WTC11 (cell line): ENCODE data around the gene SNX9. TPM values are rescaled to one million over a fixed set of nuclear protein-coding genes. Genes with fewer than 3 reads are reported as not detected.

Experiments used
- ATF1 ChIP-seq: sonication (generic); formaldehyde crosslinking; IDR thresholded peaks from 2 replicates; pipeline ENCODE4 v1.8.1; 2023; ENCODE audit warnings: mild to moderate bottlenecking, moderate library complexity, missing genetic modification reagents
- ATF2 ChIP-seq: sonication (generic); formaldehyde crosslinking; IDR thresholded peaks from 2 replicates; pipeline ENCODE4 v1.8.1; 2022; ENCODE audit warnings: low read depth, missing genetic modification reagents, borderline replicate concordance
- E2F1 ChIP-seq: sonication (generic); formaldehyde crosslinking; IDR thresholded peaks from 2 replicates; pipeline ENCODE4 v1.8.0; 2022; ENCODE audit warnings: mild to moderate bottlenecking, missing genetic modification reagents
- EMX1 ChIP-seq: fragments of 250-450 bp; sonication (Bioruptor Pico); IDR thresholded peaks from 2 replicates; pipeline ENCODE4 v1.8.0; 2021; ENCODE audit warnings: mild to moderate bottlenecking
- ERG ChIP-seq: fragments of 250-450 bp; sonication (Bioruptor Pico); IDR thresholded peaks from 2 replicates; pipeline ENCODE4 v1.8.0; 2021; ENCODE audit warnings: mild to moderate bottlenecking
- ETV6 ChIP-seq: sonication (generic); formaldehyde crosslinking; IDR thresholded peaks from 2 replicates; pipeline ENCODE4 v1.8.1; 2022; ENCODE audit warnings: mild to moderate bottlenecking, missing genetic modification reagents
- FOXK1 ChIP-seq: sonication (generic); formaldehyde crosslinking; IDR thresholded peaks from 2 replicates; pipeline ENCODE4 v1.8.0; 2022; ENCODE audit warnings: mild to moderate bottlenecking, moderate library complexity, missing genetic modification reagents
- FOXP1 ChIP-seq: sonication (generic); formaldehyde crosslinking; IDR thresholded peaks from 2 replicates; pipeline ENCODE4 v1.8.0; 2022; ENCODE audit warnings: missing genetic modification reagents, mild to moderate bottlenecking, moderate library complexity, borderline replicate concordance
- GABPB1 ChIP-seq: sonication (generic); formaldehyde crosslinking; IDR thresholded peaks from 2 replicates; pipeline ENCODE4 v1.8.1; 2023; ENCODE audit warnings: mild to moderate bottlenecking, missing genetic modification reagents
- GTF2I ChIP-seq: fragments of 250-450 bp; sonication (Bioruptor Pico); conservative IDR thresholded peaks from 2 replicates; pipeline ENCODE4 v1.4.0; 2021; ENCODE audit warnings: mild to moderate bottlenecking
- NFE2L1 ChIP-seq: sonication (generic); formaldehyde crosslinking; IDR thresholded peaks from 2 replicates; pipeline ENCODE4 v1.8.1; 2023; ENCODE audit warnings: missing genetic modification reagents
- NFYB ChIP-seq: sonication (generic); formaldehyde crosslinking; conservative IDR thresholded peaks from 2 replicates; pipeline ENCODE4 v1.8.0; 2022; ENCODE audit warnings: low read depth, missing genetic modification reagents
- NR1H2 ChIP-seq: sonication (generic); formaldehyde crosslinking; IDR thresholded peaks from 2 replicates; pipeline ENCODE4 v1.9.0; 2021; ENCODE audit warnings: mild to moderate bottlenecking, moderate library complexity, missing genetic modification reagents
- NR2C2 ChIP-seq: sonication (generic); formaldehyde crosslinking; IDR thresholded peaks from 2 replicates; pipeline ENCODE4 v1.8.0; 2022; ENCODE audit warnings: mild to moderate bottlenecking, missing genetic modification reagents
- OVOL2 ChIP-seq: fragments of 250-450 bp; sonication (Bioruptor Pico); IDR thresholded peaks from 2 replicates; pipeline ENCODE4 v1.9.0; 2021; ENCODE audit warnings: mild to moderate bottlenecking, borderline replicate concordance
- SMAD3 ChIP-seq: sonication (generic); formaldehyde crosslinking; IDR thresholded peaks from 2 replicates; pipeline ENCODE4 v1.8.0; 2022; ENCODE audit warnings: missing genetic modification reagents, mild to moderate bottlenecking, borderline replicate concordance
- SMAD4 ChIP-seq: sonication (generic); formaldehyde crosslinking; IDR thresholded peaks from 2 replicates; pipeline ENCODE4 v1.8.0; 2022; ENCODE audit warnings: mild to moderate bottlenecking, missing genetic modification reagents
- SP1 ChIP-seq: sonication (generic); formaldehyde crosslinking; conservative IDR thresholded peaks from 2 replicates; pipeline ENCODE4 v1.8.1; 2022; ENCODE audit warnings: missing genetic modification reagents
- TEAD1 ChIP-seq: sonication (generic); formaldehyde crosslinking; IDR thresholded peaks from 2 replicates; pipeline ENCODE4 v1.8.0; 2022; ENCODE audit warnings: mild to moderate bottlenecking, missing genetic modification reagents
- TP53 ChIP-seq: sonication (generic); formaldehyde crosslinking; IDR thresholded peaks from 2 replicates; pipeline ENCODE4 v1.8.1; 2023; ENCODE audit warnings: mild to moderate bottlenecking, missing genetic modification reagents
- ZBTB21 ChIP-seq: sonication (generic); formaldehyde crosslinking; IDR thresholded peaks from 2 replicates; pipeline ENCODE4 v1.8.1; 2023; ENCODE audit warnings: mild to moderate bottlenecking, missing genetic modification reagents, borderline replicate concordance
- ZNF232 ChIP-seq: sonication (generic); formaldehyde crosslinking; IDR thresholded peaks from 2 replicates; pipeline ENCODE4 v1.8.0; 2022; ENCODE audit warnings: mild to moderate bottlenecking, missing genetic modification reagents
- ZNF263 ChIP-seq: sonication (generic); formaldehyde crosslinking; IDR thresholded peaks from 2 replicates; pipeline ENCODE4 v1.8.1; 2022; ENCODE audit warnings: low read depth, mild to moderate bottlenecking, moderate library complexity, missing genetic modification reagents
- ZNF281 ChIP-seq: sonication (generic); formaldehyde crosslinking; IDR thresholded peaks from 2 replicates; pipeline ENCODE4 v1.8.0; 2023; ENCODE audit warnings: mild to moderate bottlenecking, missing genetic modification reagents
- ZNF317 ChIP-seq: sonication (generic); formaldehyde crosslinking; IDR thresholded peaks from 2 replicates; pipeline ENCODE4 v1.8.1; 2023; ENCODE audit warnings: low read depth, mild to moderate bottlenecking, moderate library complexity, missing genetic modification reagents, borderline replicate concordance
- ZNF416 ChIP-seq: fragments of 250-450 bp; sonication (Bioruptor Pico); IDR thresholded peaks from 2 replicates; pipeline ENCODE4 v1.9.0; 2021; ENCODE audit warnings: mild to moderate bottlenecking, inconsistent platforms
- total RNA-seq: library from RNA; stranded (reverse); gene quantifications from 3 replicates; pipeline ENCODE4 v1.2.3, GENCODE V29; 2021
- TF ChIP-seq, protein P1 (sequence below): sonication (generic); formaldehyde crosslinking; IDR thresholded peaks from 2 replicates; pipeline ENCODE4 v1.8.1; 2022; ENCODE audit warnings: mild to moderate bottlenecking, missing genetic modification reagents, moderate library complexity, borderline replicate concordance
- TF ChIP-seq, protein P2 (sequence below): sonication (generic); formaldehyde crosslinking; IDR thresholded peaks from 2 replicates; pipeline ENCODE4 v1.8.0; 2022; ENCODE audit warnings: mild to moderate bottlenecking, missing genetic modification reagents
- TF ChIP-seq, protein P3 (sequence below): fragments of 250-450 bp; sonication (Bioruptor Pico); IDR thresholded peaks from 2 replicates; pipeline ENCODE4 v2.1.2; 2022; ENCODE audit warnings: mild to moderate bottlenecking, moderate library complexity
- TF ChIP-seq, protein P4 (sequence below): sonication (generic); formaldehyde crosslinking; IDR thresholded peaks from 2 replicates; pipeline ENCODE4 v1.8.1; 2023; ENCODE audit warnings: mild to moderate bottlenecking, missing genetic modification reagents, moderate library complexity

The SNX9 gene
- total RNA-seq, 1 experiment from 2014 or later: 35.0 TPM

DNA sequence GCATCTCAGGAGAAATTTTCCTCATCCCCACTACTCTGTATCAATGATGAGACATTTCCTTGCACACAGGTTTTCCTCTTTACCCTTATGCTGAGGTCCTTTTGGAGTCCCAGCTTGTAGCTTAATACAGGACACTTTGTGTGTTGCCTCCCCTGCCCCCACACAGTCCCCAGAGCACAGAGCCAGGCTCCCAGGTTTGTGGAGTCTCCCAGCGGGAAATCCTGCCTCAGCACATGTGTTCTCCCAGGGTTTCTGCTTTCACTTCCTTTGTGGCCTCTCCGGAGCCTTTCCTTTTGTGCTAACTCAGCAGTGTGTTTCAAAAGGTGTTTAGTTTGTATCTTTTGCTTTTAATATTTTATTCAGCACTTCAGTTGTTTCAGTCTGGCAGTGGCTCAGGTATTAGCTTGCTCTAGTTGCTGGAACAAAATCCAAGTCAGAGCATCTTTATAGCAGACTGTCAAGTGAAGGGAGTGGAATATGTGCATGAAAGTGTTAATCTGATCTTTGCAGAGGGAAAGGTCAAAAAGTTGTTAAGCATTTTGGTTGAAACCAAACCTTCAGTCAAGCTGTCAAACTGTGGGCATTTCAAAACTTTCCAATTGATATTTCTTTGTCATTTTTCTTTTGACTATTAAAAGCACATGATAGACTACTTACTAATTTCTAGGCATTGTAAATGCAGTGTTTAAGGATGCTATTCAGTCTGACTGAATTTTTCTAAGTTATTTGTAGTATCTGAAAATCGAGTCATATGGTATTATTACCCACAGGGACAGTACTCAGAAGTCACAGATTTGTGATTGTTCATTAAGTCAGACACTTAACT is 8.6 kb downstream of the SNX9 start (continued):
- TF ChIP-seq, protein P1, sequence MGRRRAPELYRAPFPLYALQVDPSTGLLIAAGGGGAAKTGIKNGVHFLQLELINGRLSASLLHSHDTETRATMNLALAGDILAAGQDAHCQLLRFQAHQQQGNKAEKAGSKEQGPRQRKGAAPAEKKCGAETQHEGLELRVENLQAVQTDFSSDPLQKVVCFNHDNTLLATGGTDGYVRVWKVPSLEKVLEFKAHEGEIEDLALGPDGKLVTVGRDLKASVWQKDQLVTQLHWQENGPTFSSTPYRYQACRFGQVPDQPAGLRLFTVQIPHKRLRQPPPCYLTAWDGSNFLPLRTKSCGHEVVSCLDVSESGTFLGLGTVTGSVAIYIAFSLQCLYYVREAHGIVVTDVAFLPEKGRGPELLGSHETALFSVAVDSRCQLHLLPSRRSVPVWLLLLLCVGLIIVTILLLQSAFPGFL: no peak
- 0 out of 2 replicates have a peak, but pooled peaks have one; percentile 77 for TF ChIP-seq ZNF281 (CRISPR knock-in tag)
- no peak for TF ChIP-seq ZNF317
- no peak for TF ChIP-seq GTF2I (CRISPR knock-in tag)
- TF ChIP-seq ATF2 (CRISPR knock-in tag): no peak
- TF ChIP-seq, protein P2, sequence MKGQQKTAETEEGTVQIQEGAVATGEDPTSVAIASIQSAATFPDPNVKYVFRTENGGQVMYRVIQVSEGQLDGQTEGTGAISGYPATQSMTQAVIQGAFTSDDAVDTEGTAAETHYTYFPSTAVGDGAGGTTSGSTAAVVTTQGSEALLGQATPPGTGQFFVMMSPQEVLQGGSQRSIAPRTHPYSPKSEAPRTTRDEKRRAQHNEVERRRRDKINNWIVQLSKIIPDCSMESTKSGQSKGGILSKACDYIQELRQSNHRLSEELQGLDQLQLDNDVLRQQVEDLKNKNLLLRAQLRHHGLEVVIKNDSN (CRISPR knock-in tag): no peak
- no peak for TF ChIP-seq ZNF416 (CRISPR knock-in tag)
- TF ChIP-seq, protein P3, sequence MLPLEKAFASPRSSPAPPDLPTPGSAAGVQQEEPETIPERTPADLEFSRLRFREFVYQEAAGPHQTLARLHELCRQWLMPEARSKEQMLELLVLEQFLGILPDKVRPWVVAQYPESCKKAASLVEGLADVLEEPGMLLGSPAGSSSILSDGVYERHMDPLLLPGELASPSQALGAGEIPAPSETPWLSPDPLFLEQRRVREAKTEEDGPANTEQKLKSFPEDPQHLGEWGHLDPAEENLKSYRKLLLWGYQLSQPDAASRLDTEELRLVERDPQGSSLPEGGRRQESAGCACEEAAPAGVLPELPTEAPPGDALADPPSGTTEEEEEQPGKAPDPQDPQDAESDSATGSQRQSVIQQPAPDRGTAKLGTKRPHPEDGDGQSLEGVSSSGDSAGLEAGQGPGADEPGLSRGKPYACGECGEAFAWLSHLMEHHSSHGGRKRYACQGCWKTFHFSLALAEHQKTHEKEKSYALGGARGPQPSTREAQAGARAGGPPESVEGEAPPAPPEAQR (CRISPR knock-in tag): no peak
- TF ChIP-seq EMX1 (CRISPR knock-in tag): no peak
- no peak for TF ChIP-seq ETV6
- TF ChIP-seq ZNF263: no peak
- no peak for TF ChIP-seq NFE2L1 (CRISPR knock-in tag)
- no peak for TF ChIP-seq E2F1 (CRISPR knock-in tag)
- no peak for TF ChIP-seq ZBTB21 (CRISPR knock-in tag)
- no peak for TF ChIP-seq ATF1
- TF ChIP-seq FOXP1 (CRISPR knock-in tag): no peak
- TF ChIP-seq SP1 (CRISPR knock-in tag): no peak; the same call in 1 of the 2 replicates
- TF ChIP-seq NFYB (CRISPR knock-in tag): no peak
- no peak for TF ChIP-seq SMAD4 (CRISPR knock-in tag)
- TF ChIP-seq FOXK1 (CRISPR knock-in tag): 0 out of 2 replicates have a peak, but pooled peaks have one; percentile 44
- TF ChIP-seq, protein P4, sequence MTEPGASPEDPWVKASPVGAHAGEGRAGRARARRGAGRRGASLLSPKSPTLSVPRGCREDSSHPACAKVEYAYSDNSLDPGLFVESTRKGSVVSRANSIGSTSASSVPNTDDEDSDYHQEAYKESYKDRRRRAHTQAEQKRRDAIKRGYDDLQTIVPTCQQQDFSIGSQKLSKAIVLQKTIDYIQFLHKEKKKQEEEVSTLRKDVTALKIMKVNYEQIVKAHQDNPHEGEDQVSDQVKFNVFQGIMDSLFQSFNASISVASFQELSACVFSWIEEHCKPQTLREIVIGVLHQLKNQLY (CRISPR knock-in tag): no peak
- TF ChIP-seq NR2C2: no peak
- peak; percentile 59; the same call in 1 of the 2 replicates for TF ChIP-seq TEAD1 (CRISPR knock-in tag)
- TF ChIP-seq TP53 (CRISPR knock-in tag): no peak
- TF ChIP-seq GABPB1 (CRISPR knock-in tag): no peak
- no peak for TF ChIP-seq OVOL2 (CRISPR knock-in tag)
- TF ChIP-seq ERG (CRISPR knock-in tag): no peak
- no peak for TF ChIP-seq ZNF232 (CRISPR knock-in tag)
- no peak for TF ChIP-seq NR1H2 (CRISPR knock-in tag)
- TF ChIP-seq SMAD3 (CRISPR knock-in tag): no peak
